Keratinocyte (primary cell): ENCODE measurements around the gene OR52A1. TPM values are rescaled to one million over a fixed set of nuclear protein-coding genes. Genes with fewer than 3 reads are reported as not detected.

Experiments
- DNase-seq: peaks from one replicate; pipeline ENCODE4 v3.0.0-alpha.2; 2011; ENCODE audit warnings: low read depth, missing footprints, low spot score
- FAIRE-seq: peaks from 2 replicates; lab custom pipeline; 2011; peaks lifted over from hg19 to GRCh38; lab: Jason Lieb, UNC
- H2AFZ ChIP-seq: 2 replicates; pipeline ENCODE4 v1.6.0; 2012; ENCODE audit warnings: low read length, control low read depth, inconsistent platforms; ENCODE audit not compliant: control insufficient read depth
- H3K27ac ChIP-seq: 2 replicates; pipeline ENCODE4 v1.5.1; 2011; ENCODE audit warnings: low read length; ENCODE audit not compliant: control insufficient read depth, insufficient read depth
- H3K27me3 ChIP-seq: 3 replicates; pipeline ENCODE4 v1.6.0; 2011; ENCODE audit warnings: low read length; ENCODE audit not compliant: control insufficient read depth, insufficient read depth; ENCODE audit errors: extremely low read depth
- H3K36me3 ChIP-seq, 2 experiments: 2 replicates in 1 of 2; 3 replicates in 1 of 2; pipeline ENCODE4 v1.5.1; 2011; ENCODE audit warnings: low read length in 2 of 2, mild to moderate bottlenecking in 1 of 2; ENCODE audit not compliant: control insufficient read depth in 2 of 2, insufficient read depth in 2 of 2; ENCODE audit errors: extremely low read depth in 1 of 2
- H3K4me1 ChIP-seq: 3 replicates; pipeline ENCODE4 v1.5.1; 2011; ENCODE audit warnings: low read length; ENCODE audit not compliant: control insufficient read depth, insufficient read depth; ENCODE audit errors: extremely low read depth
- H3K4me2 ChIP-seq: 3 replicates; pipeline ENCODE4 v1.6.0; 2011; ENCODE audit warnings: low read depth, low read length; ENCODE audit not compliant: control insufficient read depth, insufficient read depth; ENCODE audit errors: extremely low read depth
- H3K4me3 ChIP-seq, 3 experiments: fragments of 200-600 bp in 1 of 3; sonication (generic) in 1 of 3; 2 replicates in 2 of 3; 3 replicates in 1 of 3; pipeline ENCODE4 v1.5.1; 2011 to 2016; ENCODE audit warnings: low read length in 3 of 3, mild to moderate bottlenecking in 3 of 3, control low read depth in 2 of 3, inconsistent platforms in 1 of 3, low read depth in 1 of 3, mixed read lengths in 1 of 3, mixed run types in 1 of 3, moderate library complexity in 1 of 3; ENCODE audit not compliant: control insufficient read depth in 2 of 3, insufficient read depth in 2 of 3; ENCODE audit errors: extremely low read depth in 1 of 3
- H3K79me2 ChIP-seq: 2 replicates; pipeline ENCODE4 v1.6.0; 2012; ENCODE audit warnings: low read length; ENCODE audit not compliant: control insufficient read depth, insufficient read depth
- H3K9ac ChIP-seq: 3 replicates; pipeline ENCODE4 v1.6.0; 2011; ENCODE audit warnings: low read length; ENCODE audit not compliant: control insufficient read depth, insufficient read depth; ENCODE audit errors: extremely low read depth
- H3K9me1 ChIP-seq: 3 replicates; pipeline ENCODE4 v1.6.0; 2011; ENCODE audit warnings: low read length; ENCODE audit not compliant: control insufficient read depth, insufficient read depth; ENCODE audit errors: extremely low read depth
- H3K9me3 ChIP-seq: 2 replicates; pipeline ENCODE4 v1.5.1; 2012; ENCODE audit warnings: low read depth, low read length; ENCODE audit not compliant: control insufficient read depth
- H4K20me1 ChIP-seq: 3 replicates; pipeline ENCODE4 v1.6.0; 2011; ENCODE audit warnings: low read length; ENCODE audit not compliant: control insufficient read depth, insufficient read depth; ENCODE audit errors: extremely low read depth
- EZH2 ChIP-seq: IDR thresholded peaks from one replicate; pipeline ENCODE4 v1.6.1; 2012; ENCODE audit warnings: inconsistent platforms, mild to moderate bottlenecking, low read length, moderate library complexity
- dilution Hi-C: fragments of 300-500 bp; cut with MboI; formaldehyde crosslinking; loops from one replicate; pipeline ENCODE4 v1.7.0; 2020; ENCODE audit warnings: low sequenced_read_pairs; ENCODE audit not compliant: extremely low pct_ligation_motif_present
- polyA plus RNA-seq, 5 experiments: library from polyadenylated mRNA; depleted of rRNA in 3 of 5; stranded (reverse) in 3 of 5; stranded (forward) in 1 of 5; unstranded in 1 of 5; fragments of >200 nt; gene quantifications; 1 replicate in 1 of 5; 2 replicates in 3 of 5; 3 replicates in 1 of 5; pipeline versions ENCODE4 v1.2.1 to v1.2.3, GENCODE V29; 2011 to 2012; ENCODE audit warnings: missing spikeins in 2 of 5, low read depth in 1 of 5, low replicate concordance in 1 of 5
- TF ChIP-seq, protein P1 (sequence below), 3 experiments: IDR thresholded peaks in 1 of 3; conservative IDR thresholded peaks in 1 of 3; optimal IDR thresholded peaks in 1 of 3; 2 replicates in 2 of 3; 3 replicates in 1 of 3; pipeline versions ENCODE3 to v1.5.1; 2011; ENCODE audit warnings: low read length in 3 of 3, mild to moderate bottlenecking in 3 of 3, moderate library complexity in 2 of 3, control low read depth in 1 of 3, inconsistent platforms in 1 of 3; ENCODE audit not compliant: insufficient read depth in 2 of 3; ENCODE audit errors: extremely low read depth in 1 of 3

OR52A1 gene
- polyA plus RNA-seq, 1 donor (not counting 4 experiments of a cell fraction or from before 2014, with no cell fraction given) = not detected

DNA sequence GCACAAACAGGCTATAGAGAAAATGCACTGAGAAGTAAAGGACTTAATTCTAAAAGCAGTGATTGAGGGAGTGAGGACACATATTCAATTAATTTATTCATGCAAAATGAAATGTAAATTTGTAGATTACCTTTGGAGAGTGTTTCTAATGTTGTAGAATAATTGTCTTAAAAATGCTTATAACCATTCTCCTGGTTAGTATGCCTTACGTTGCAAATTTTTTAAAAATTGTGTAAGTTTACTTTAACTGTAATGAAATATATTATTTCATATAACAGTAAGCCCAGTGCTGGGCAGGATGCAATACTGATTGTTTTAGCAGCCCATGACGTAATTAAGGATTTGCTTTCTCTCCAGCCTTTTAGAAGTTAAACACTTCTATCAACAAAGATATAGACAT lies 58.5 kb downstream of the OR52A1 start:
- Histone ChIP-seq H3K27me3 (no peaks in the 10 kb centered on the region), H3K4me2 (no peak overlapping the region), H3K27ac (no peak overlapping the region), H3K9ac (no peak overlapping the region), H3K9me1 (no peaks in the 10 kb centered on the region), H2AFZ (no peak overlapping the region), H3K4me1 (no peaks in the 10 kb centered on the region), H4K20me1 (no peaks in the 10 kb centered on the region), H3K79me2 (no peaks in the 10 kb centered on the region), H3K4me3 (no peak overlapping the region), H3K9me3 (no peaks in the 10 kb centered on the region), H3K36me3 (no peaks in the 10 kb centered on the region)
- FAIRE-seq (no peak), DNase-seq (no peak)
- dilution Hi-C loops = no loop called here
- TF ChIP-seq, protein P1, sequence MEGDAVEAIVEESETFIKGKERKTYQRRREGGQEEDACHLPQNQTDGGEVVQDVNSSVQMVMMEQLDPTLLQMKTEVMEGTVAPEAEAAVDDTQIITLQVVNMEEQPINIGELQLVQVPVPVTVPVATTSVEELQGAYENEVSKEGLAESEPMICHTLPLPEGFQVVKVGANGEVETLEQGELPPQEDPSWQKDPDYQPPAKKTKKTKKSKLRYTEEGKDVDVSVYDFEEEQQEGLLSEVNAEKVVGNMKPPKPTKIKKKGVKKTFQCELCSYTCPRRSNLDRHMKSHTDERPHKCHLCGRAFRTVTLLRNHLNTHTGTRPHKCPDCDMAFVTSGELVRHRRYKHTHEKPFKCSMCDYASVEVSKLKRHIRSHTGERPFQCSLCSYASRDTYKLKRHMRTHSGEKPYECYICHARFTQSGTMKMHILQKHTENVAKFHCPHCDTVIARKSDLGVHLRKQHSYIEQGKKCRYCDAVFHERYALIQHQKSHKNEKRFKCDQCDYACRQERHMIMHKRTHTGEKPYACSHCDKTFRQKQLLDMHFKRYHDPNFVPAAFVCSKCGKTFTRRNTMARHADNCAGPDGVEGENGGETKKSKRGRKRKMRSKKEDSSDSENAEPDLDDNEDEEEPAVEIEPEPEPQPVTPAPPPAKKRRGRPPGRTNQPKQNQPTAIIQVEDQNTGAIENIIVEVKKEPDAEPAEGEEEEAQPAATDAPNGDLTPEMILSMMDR (optimal IDR thresholded peaks at IDR 0.05 in 1 of 3, IDR thresholded peaks at IDR 0.05 in 1 of 3, conservative IDR thresholded peaks at IDR 0.05 in 1 of 3; ENCODE audit: extremely low read depth in 1 of 3, insufficient read depth in 2 of 3, low read length in 3 of 3) = no peak
- no peak for TF ChIP-seq EZH2

Other genes with a start within 250 kb of the OR52A1 start
- gene OR51G2, start 235.4 kb downstream of the OR52A1 start, polyA plus RNA-seq = not detected in 3 replicates
- not detected in 3 replicates for gene OR51G1, start 230.4 kb downstream of the OR52A1 start, polyA plus RNA-seq
- not detected in 3 replicates for gene OR51A4, start 207.2 kb downstream of the OR52A1 start, polyA plus RNA-seq
- not detected in 3 replicates for gene OR51A2, start 199.0 kb downstream of the OR52A1 start, polyA plus RNA-seq
- gene OR51L1, start 159.9 kb downstream of the OR52A1 start, polyA plus RNA-seq = not detected in 3 replicates
- gene OR52J3, start 108.2 kb downstream of the OR52A1 start, polyA plus RNA-seq = not detected in 3 replicates
- not detected in 3 replicates for gene OR52E2, start 95.1 kb downstream of the OR52A1 start, polyA plus RNA-seq
- gene OR52E1, start 85.2 kb downstream of the OR52A1 start, polyA plus RNA-seq = not detected in 3 replicates
- not detected in 3 replicates for gene OR52A5, start 16.4 kb downstream of the OR52A1 start, polyA plus RNA-seq
- gene OR51V1, start 45.9 kb upstream of the OR52A1 start, polyA plus RNA-seq = not detected in 3 replicates
- gene HBB, start 72.3 kb upstream of the OR52A1 start, polyA plus RNA-seq = not detected in 3 replicates
- gene HBD, start 79.7 kb upstream of the OR52A1 start, polyA plus RNA-seq = not detected in 3 replicates
- 0.30 to 0.31 TPM in 2 of 3 replicates, not detected in the other for gene HBG1, start 95.1 kb upstream of the OR52A1 start, polyA plus RNA-seq
- 0.50 to 0.73 TPM (median 0.61 TPM) in 3 replicates for gene HBG2, start 100.0 kb upstream of the OR52A1 start, polyA plus RNA-seq
- 0.19 to 0.26 TPM in 2 of 3 replicates, not detected in the other for gene HBE1, start 115.2 kb upstream of the OR52A1 start, polyA plus RNA-seq
- not detected in 3 replicates for gene OR51B4, start 147.2 kb upstream of the OR52A1 start, polyA plus RNA-seq
- not detected in 3 replicates for gene OR51B2, start 169.5 kb upstream of the OR52A1 start, polyA plus RNA-seq
- gene OR51B5, start 188.8 kb upstream of the OR52A1 start, polyA plus RNA-seq = not detected in 3 replicates
- gene OR51B6, start 196.8 kb upstream of the OR52A1 start, polyA plus RNA-seq = not detected in 3 replicates
- not detected in 3 replicates for gene OR51M1, start 229.1 kb upstream of the OR52A1 start, polyA plus RNA-seq